Measurements from ENCODE around the gene PSMG2.

PSMG2 gene, protein sequence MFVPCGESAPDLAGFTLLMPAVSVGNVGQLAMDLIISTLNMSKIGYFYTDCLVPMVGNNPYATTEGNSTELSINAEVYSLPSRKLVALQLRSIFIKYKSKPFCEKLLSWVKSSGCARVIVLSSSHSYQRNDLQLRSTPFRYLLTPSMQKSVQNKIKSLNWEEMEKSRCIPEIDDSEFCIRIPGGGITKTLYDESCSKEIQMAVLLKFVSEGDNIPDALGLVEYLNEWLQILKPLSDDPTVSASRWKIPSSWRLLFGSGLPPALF

GRCh38 chr18:12702221-12703095 is at the start of gene PSMG2, which contains the start of gene CEP76:
PSMG2 (plus strand) TSS chr18:12703042; CDS start chr18:12703108, 66 bp downstream.
CEP76 (minus strand) TSS chr18:12702723; CDS start chr18:12702548, 175 bp downstream.
- DNase-seq, result peak in 57 of 58 donors; percentile 58 to 92 (median 82)

- no peak for DNase-seq
Measured at GRCh38 chr18:12654971-12655370, 47.9 kb upstream of the PSMG2 start.

- no peak for DNase-seq
Measured at GRCh38 chr18:12656605-12656937, 46.3 kb upstream of the PSMG2 start.

GRCh38 chr18:12656938-12657683 is 45.7 kb upstream of the PSMG2 start:
- DNase-seq, result peak in 31 of 58 donors; percentile 10 to 68 (median 38)

DNA sequence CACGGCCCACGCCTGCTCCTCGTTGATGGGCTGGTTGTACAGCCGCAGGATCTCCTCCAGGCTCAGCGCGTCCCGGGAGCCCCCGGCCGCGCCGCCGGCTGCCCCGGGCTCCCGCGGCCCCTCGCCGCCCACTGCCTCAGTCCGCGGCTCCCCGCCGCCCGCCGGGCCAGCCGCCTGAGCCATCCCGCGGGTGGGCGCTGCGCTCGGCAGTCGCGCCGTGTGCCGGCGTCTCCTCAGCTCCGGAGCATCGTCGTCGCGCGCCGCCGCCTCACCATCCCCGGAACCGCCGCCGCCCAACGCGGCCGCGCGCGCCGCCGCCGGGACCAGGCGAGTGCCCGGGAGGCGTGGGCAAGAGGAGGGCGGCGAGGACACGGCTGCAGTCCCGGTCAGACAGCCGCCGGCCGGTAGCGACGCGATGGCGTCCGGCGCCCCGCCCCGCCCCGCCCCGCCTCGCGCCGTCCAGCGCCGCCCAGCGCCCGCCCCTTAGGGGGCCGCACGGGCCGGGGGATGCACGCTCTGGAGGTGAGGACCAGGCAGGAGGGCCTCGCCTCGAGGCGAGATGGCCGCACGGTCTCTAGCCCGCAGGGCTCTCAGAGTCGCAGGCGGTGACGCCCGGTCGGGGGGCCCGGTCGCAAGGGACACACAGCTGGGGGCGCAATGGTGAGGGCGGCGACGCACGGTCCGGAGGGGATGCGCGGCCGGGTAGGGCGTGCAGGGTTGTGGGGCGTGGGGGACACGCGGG is 45.0 kb upstream of the PSMG2 start, which contains the start of gene SPIRE1:
TSS of gene SPIRE1 (minus strand) at position 424 of the 742 bp plus-strand sequence. CDS start at position 183, 241 bp downstream.
- peak in 57 of 58 donors; percentile 16 to 85 (median 68) for DNase-seq

- peak in 40 of 58 donors; percentile 16 to 72 (median 55) for DNase-seq
Measured at GRCh38 chr18:12658426-12659138, 44.3 kb upstream of the PSMG2 start.

DNA sequence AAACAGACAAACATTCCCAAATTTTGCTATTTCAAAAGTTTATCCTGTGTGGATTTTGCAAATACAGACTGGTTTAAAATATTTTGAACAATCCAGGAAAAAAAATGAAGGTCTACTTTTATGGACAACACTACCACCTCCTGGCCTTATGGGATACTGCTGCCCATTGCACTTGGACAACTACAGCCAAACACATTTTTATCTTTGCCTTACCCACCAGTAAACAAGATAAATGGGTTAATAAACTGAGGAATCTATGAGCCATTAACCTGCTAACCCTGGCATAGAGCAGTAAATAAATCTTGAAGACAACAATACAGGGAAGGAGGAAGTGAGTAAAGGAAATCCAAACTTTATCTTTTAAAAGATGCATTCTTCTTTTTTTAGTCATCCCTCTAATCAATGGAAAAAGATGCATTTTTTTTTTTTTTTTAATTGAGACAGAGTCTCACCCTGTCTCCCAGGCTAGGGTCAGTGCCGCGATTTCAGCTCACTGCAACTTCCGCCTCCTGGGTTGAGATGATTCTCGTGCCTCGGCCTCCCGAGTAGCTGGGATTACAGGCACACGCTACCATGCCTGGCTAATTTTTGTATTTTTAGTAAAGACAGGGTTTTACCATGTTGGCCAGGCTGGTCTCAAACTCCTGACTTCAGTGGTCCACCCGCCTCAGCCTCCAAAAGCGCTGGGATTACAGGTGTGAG is 42.8 kb upstream of the PSMG2 start:
- DNase-seq, result peak in 11 of 58 donors; percentile 5 to 49 (median 14)

GRCh38 chr18:12668041-12668440 is 34.8 kb upstream of the PSMG2 start:
- DNase-seq, result no peak

GRCh38 chr18:12679183-12679786 is 23.6 kb upstream of the PSMG2 start:
- DNase-seq, result peak in 18 of 58 donors; percentile 1 to 40 (median 8)

DNA sequence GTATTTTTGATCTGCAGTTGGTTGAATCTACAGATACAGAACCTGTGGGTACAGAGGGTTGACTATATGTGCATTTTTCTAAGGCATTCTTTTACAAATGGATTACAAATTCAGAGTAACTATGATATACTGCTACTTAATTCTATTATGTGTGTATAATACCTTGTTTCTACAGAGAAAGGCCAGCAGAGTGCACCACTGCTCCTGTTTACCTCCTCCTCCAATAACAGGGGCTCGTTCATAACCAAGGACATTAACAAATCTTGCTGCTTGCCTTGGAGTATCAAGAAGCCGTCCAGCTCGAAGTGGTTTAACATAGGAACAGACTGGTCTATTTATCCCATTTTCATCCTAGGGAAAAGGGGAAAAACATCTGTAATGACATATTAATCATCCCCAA is 16.7 kb upstream of the PSMG2 start:
- DNase-seq, result no peak

- DNase-seq, result no peak
Measured at GRCh38 chr18:12689256-12689850, 13.5 kb upstream of the PSMG2 start.

DNA sequence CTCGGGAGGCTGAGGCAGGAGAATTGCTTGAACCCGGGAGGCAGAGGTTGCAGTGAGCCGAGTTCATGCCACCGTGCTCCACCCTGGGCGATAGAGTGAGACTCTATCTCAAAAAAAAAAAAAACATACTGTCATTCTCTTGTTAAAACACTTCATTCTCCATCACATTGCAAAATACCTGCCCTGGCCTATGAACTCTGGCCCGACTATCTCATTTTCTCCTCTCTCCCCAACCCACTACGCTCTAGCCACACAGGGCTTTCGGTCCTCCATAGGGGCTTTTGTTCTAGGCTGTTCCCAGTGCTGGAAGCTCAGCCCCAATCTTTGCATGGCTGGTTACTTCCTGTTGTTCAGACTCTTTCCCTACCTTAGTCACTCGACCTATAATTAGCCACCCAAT is 10.6 kb upstream of the PSMG2 start:
- DNase-seq, result no peak

GRCh38 chr18:12694032-12694431 is 8.8 kb upstream of the PSMG2 start:
- no peak for DNase-seq

DNA sequence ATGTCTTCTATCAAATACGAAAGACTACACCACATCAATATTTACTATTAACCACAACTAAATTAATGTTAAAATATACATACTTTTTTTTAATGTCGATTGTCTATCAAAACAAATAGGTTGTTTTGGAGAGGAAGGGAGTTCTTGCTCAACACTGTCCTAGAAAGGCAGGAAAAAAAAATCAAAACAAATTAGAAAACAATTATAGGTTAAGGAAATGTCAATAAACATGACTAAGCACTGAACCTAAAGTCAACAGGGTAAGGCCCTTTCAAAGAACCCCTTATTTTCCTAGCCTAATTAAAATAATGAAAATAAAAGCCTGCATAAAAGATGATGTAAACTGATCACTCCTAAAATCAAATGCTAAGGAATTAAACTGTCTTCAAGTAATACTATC is 3.1 kb upstream of the PSMG2 start:
- no peak for DNase-seq

GRCh38 chr18:12701161-12701560 is 1.7 kb upstream of the PSMG2 start:
- DNase-seq, result no peak

GRCh38 chr18:12703096-12703567 is 290 bp downstream of the PSMG2 start:
- DNase-seq, result no peak

DNA sequence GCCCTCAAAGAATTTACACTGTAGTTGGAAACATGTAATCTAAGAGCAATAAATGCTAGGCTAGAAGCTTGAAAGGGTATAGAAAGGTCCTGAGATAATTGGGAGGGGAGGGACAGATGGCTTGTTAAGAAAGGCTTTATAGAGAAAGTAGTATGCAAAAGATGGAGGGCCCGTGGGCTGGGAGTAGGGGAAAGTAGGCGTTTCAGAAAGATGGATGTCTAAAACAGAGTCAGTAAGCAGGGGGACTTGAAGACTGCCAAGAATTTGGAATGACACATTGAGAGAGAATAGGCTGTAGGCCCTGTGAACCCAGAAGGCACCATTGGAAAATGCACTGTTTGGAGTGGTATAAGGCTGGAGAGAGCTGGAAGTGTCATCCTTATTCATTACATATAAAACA is 822 bp downstream of the PSMG2 start:
- peak in 1 of 58 donors; percentile 0 for DNase-seq

GRCh38 chr18:12711446-12711845 is 8.6 kb downstream of the PSMG2 start:
- DNase-seq, result no peak
